PFSK-1 (cell line): ENCODE measurements around the gene ATP8B4.

ENCODE experiments used
- POLR2AphosphoS5 ChIP-seq: IDR thresholded peaks from 2 replicates; pipeline ENCODE4 v1.6.1; 2012; ENCODE audit warnings: low read depth, mild to moderate bottlenecking, control low read depth, low read length, moderate library complexity
- REST ChIP-seq, 2 experiments: IDR thresholded peaks; 2 replicates each; pipeline versions ENCODE4 v1.6.1 to v1.8.0; 2011 to 2012; ENCODE audit warnings: low read depth in 2 of 2, low read length in 2 of 2, control low read depth in 1 of 2, inconsistent platforms in 1 of 2, mild to moderate bottlenecking in 1 of 2, moderate library complexity in 1 of 2; ENCODE audit not compliant: insufficient read depth in 1 of 2
- SIN3A ChIP-seq: IDR thresholded peaks from 2 replicates; pipeline ENCODE4 v1.6.1; 2012; ENCODE audit warnings: mild to moderate bottlenecking, low read length, moderate library complexity, borderline replicate concordance; ENCODE audit not compliant: insufficient read depth

- TF ChIP-seq REST (IDR thresholded peaks at IDR 0.05; ENCODE audit: insufficient read depth in 1 of 2, low read depth in 2 of 2, low read length in 2 of 2) (no peak), SIN3A (no peak), POLR2AphosphoS5 (no peak)
These were observed 53.8 kb downstream of the ATP8B4 start for GRCh38 chr15:50065279-50065678.
